Panc1 (cell line): ENCODE data around the gene NRBP1. TPM values are rescaled to one million over a fixed set of nuclear protein-coding genes. Genes with fewer than 3 reads are reported as not detected.

Experiments
- total RNA-seq: library from RNA; stranded (reverse); gene quantifications from one replicate; pipeline ENCODE4 v1.2.1, GENCODE V29; 2021; ENCODE audit not compliant: unreplicated experiment

NRBP1 gene
- total RNA-seq, 1 experiment from 2014 or later: 103 TPM

Other genes with a start within 250 kb of the NRBP1 start
- gene ATRAID, start 216.6 kb upstream of the NRBP1 start, total RNA-seq: 111 TPM
- 74.5 TPM for gene SLC5A6, start 216.4 kb upstream of the NRBP1 start, total RNA-seq
- gene CAD, start 211.3 kb upstream of the NRBP1 start, total RNA-seq: 76.7 TPM
- gene SLC30A3, start 165.6 kb upstream of the NRBP1 start, total RNA-seq: 0.59 TPM
- gene DNAJC5G, start 153.2 kb upstream of the NRBP1 start, total RNA-seq: not detected
- 0.21 TPM for gene TRIM54, start 146.2 kb upstream of the NRBP1 start, total RNA-seq
- 4.4 TPM for gene UCN, start 120.2 kb upstream of the NRBP1 start, total RNA-seq
- 89.5 TPM for gene MPV17, start 105.5 kb upstream of the NRBP1 start, total RNA-seq
- gene GTF3C2, start 71.9 kb upstream of the NRBP1 start, total RNA-seq: 77.7 TPM
- gene EIF2B4, start 58.3 kb upstream of the NRBP1 start, total RNA-seq: 57.2 TPM
- gene SNX17, start 58.0 kb upstream of the NRBP1 start, total RNA-seq: 116 TPM
- 25.3 TPM for gene ZNF513, start 47.9 kb upstream of the NRBP1 start, total RNA-seq
- 115 TPM for gene PPM1G, start 19.0 kb upstream of the NRBP1 start, total RNA-seq
- gene KRTCAP3, start 13.8 kb downstream of the NRBP1 start, total RNA-seq: 1.9 TPM
- 16.7 TPM for gene IFT172, start 61.1 kb downstream of the NRBP1 start, total RNA-seq
- gene FNDC4, start 66.6 kb downstream of the NRBP1 start, total RNA-seq: 1.3 TPM
- gene GCKR, start 68.2 kb downstream of the NRBP1 start, total RNA-seq: 0.33 TPM
- gene ZNF512, start 154.4 kb downstream of the NRBP1 start, total RNA-seq: 12.8 TPM
- 5.9 TPM for gene CCDC121, start 200.4 kb downstream of the NRBP1 start, total RNA-seq
- gene GPN1, start 200.4 kb downstream of the NRBP1 start, total RNA-seq: 37.2 TPM
- gene SUPT7L, start 235.0 kb downstream of the NRBP1 start, total RNA-seq: 22.4 TPM
- gene SLC4A1AP, start 235.3 kb downstream of the NRBP1 start, total RNA-seq: 22.2 TPM